GM19043 (cell line): ENCODE results near the gene DISP1.

ENCODE experiments used
- ATAC-seq: cut with Tn5 transposase; IDR thresholded peaks from one replicate; pipeline ENCODE4 v1.9.1; 2021; ENCODE audit warnings: low read depth; ENCODE audit not compliant: unreplicated experiment

The DISP1 gene

GRCh38 chr1:222814536-222815439 lies at the start of gene DISP1:
DISP1 (plus strand) TSS chr1:222815039; CDS start chr1:222942824, 127,785 bp downstream.
- peak; percentile 82 for ATAC-seq

- ATAC-seq = no peak
Measured at GRCh38 chr1:222767152-222767571, 47.7 kb upstream of the DISP1 start.

- ATAC-seq = no peak
Measured at GRCh38 chr1:222768592-222768991, 46.2 kb upstream of the DISP1 start.

- ATAC-seq = no peak
Measured at GRCh38 chr1:222769181-222769580, 45.7 kb upstream of the DISP1 start.

- ATAC-seq = no peak
Measured at GRCh38 chr1:222769971-222770620, 44.7 kb upstream of the DISP1 start.

GRCh38 chr1:222772996-222773379 lies 41.9 kb upstream of the DISP1 start:
- peak; percentile 84 for ATAC-seq

GRCh38 chr1:222777463-222777862 lies 37.4 kb upstream of the DISP1 start:
- no peak for ATAC-seq

- ATAC-seq = no peak
Measured at GRCh38 chr1:222777977-222778376, 36.9 kb upstream of the DISP1 start.

GRCh38 chr1:222781251-222781650 lies 33.6 kb upstream of the DISP1 start:
- ATAC-seq = no peak

- no peak for ATAC-seq
Measured at GRCh38 chr1:222783051-222783450, 31.8 kb upstream of the DISP1 start.

GRCh38 chr1:222784371-222784770 lies 30.5 kb upstream of the DISP1 start:
- ATAC-seq = no peak

- no peak for ATAC-seq
Measured at GRCh38 chr1:222784916-222785315, 29.9 kb upstream of the DISP1 start.

GRCh38 chr1:222785529-222785928 lies 29.3 kb upstream of the DISP1 start:
- ATAC-seq = no peak

GRCh38 chr1:222786121-222786520 lies 28.7 kb upstream of the DISP1 start:
- no peak for ATAC-seq

- ATAC-seq = no peak
Measured at GRCh38 chr1:222787729-222788128, 27.1 kb upstream of the DISP1 start.

GRCh38 chr1:222788402-222789156 lies 26.3 kb upstream of the DISP1 start:
- ATAC-seq = peak; percentile 74

GRCh38 chr1:222790115-222790514 lies 24.7 kb upstream of the DISP1 start:
- no peak for ATAC-seq

- no peak for ATAC-seq
Measured at GRCh38 chr1:222790520-222790919, 24.3 kb upstream of the DISP1 start.

- no peak for ATAC-seq
Measured at GRCh38 chr1:222791006-222791710, 23.7 kb upstream of the DISP1 start.

- ATAC-seq = no peak
Measured at GRCh38 chr1:222792744-222793143, 22.1 kb upstream of the DISP1 start.
